Upper lobe of right lung (tissue), 1 donor: Measurements from ENCODE around the gene ZNF701. TPM values are rescaled to one million over a fixed set of nuclear protein-coding genes. Genes with fewer than 3 reads are reported as not detected.
"Not testable (repeated sequence)": the region's sequence is repeated elsewhere in the genome, so short reads cannot be mapped to it uniquely, and the experiment has no call there.

Source experiments
- ATAC-seq: fragments of 200-7000 bp; cut with Tn5 transposase; one replicate; pipeline ENCODE4 v1.9.1; 2020; ENCODE audit warnings: mild to moderate bottlenecking, moderate library complexity
- DNase-seq: peaks from one replicate; pipeline ENCODE4 v3.0.0-alpha.2; 2020
- H3K27ac ChIP-seq: fragments of 200-600 bp; one replicate; pipeline ENCODE4 v1.8.0; 2022
- H3K27me3 ChIP-seq: fragments of 200-600 bp; one replicate; pipeline ENCODE4 v1.8.0; 2022; ENCODE audit warnings: mild to moderate bottlenecking
- H3K36me3 ChIP-seq: fragments of 200-600 bp; one replicate; pipeline ENCODE4 v1.8.0; 2022
- H3K4me1 ChIP-seq: fragments of 200-600 bp; one replicate; pipeline ENCODE4 v1.8.0; 2022
- H3K4me3 ChIP-seq: fragments of 200-600 bp; one replicate; pipeline ENCODE4 v1.8.0; 2022; ENCODE audit warnings: mild to moderate bottlenecking
- H3K9me3 ChIP-seq: fragments of 200-600 bp; one replicate; pipeline ENCODE4 v1.8.0; 2022
- intact Hi-C: fragments of 100-400 bp; cut with DNase I; formaldehyde crosslinking; loops from one replicate; pipeline ENCODE4 v1.11.0; 2022
- total RNA-seq: library from RNA; stranded (reverse); fragmentation: NEBNext Ultra II Directional; extraction: Animal tissue kit (Norgen Biotek cat#: 25700); gene quantifications from one replicate; pipeline ENCODE4 v1.2.1, GENCODE V29; 2021
- TF ChIP-seq, protein P1 (sequence below): fragments of 200-600 bp; IDR thresholded peaks from one replicate; pipeline ENCODE4 v1.8.0; 2022; ENCODE audit warnings: antibody characterized with exemption
- donor health status: DM: no; HTN: yes; CAD: no; lungs with severe emphysema.

Gene ZNF701
- total RNA-seq, 1 donor from 2014 or later, result 18.5 TPM

DNA sequence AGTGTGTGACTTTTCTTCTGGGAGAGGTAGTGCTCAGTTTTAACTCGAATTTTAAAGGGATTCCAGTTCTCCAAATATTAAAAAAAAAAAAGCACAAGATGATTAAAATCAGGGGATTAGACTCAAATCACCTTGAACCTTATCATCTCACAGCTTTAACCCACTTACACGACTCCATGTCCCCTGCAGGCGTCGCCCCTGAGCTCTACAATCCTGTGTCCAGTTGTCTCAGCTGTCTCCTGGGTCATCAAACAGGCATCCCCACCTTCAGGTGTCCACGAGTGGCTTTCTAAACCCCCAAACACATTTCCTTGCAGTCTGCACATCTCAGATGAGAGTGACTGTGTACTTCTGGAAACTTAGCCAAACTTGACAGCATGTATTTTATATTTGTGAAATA, 28.5 kb upstream of the ZNF701 start:
- H3K9me3 ChIP-seq, result peaks cover 7% of the 10 kb centered on the region

DNA sequence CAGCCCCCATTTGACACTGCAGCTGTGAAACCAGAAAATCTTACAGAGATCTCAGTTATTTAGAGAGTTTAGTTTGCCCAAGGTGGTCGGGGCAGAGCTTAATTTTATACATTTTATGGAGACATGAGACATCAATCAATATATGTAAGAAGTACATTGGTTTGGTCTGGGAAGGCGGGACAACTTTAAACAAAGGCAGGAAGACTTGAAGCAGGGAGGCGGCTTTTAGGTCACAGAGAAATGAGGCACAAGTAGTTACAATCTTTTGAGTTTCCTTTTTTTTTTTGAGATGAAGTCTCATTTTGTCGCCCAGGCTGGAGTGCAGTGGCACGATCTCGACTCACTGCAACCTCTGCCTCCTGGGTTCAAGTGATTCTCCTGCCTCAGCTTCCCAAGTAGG, 27.5 kb upstream of the ZNF701 start:
- DNase-seq, H3K27me3 ChIP-seq, intact Hi-C loops, H3K4me3 ChIP-seq, H3K9me3 ChIP-seq, H3K27ac ChIP-seq, H3K4me1 ChIP-seq, ATAC-seq: not testable (repeated sequence)
- H3K36me3 ChIP-seq, result peaks cover 27% of the 10 kb centered on the region

More for the DNA sequence above, 28.5 kb upstream of the ZNF701 start:
- intact Hi-C loops, result no loop called here
- H3K27me3 ChIP-seq, result no peaks in the 10 kb centered on the region
- no peak overlapping the region for H3K4me3 ChIP-seq
- ATAC-seq, result no peak
- no peak for DNase-seq
- H3K36me3 ChIP-seq, result peaks cover 27% of the 10 kb centered on the region
- TF ChIP-seq, protein P1, sequence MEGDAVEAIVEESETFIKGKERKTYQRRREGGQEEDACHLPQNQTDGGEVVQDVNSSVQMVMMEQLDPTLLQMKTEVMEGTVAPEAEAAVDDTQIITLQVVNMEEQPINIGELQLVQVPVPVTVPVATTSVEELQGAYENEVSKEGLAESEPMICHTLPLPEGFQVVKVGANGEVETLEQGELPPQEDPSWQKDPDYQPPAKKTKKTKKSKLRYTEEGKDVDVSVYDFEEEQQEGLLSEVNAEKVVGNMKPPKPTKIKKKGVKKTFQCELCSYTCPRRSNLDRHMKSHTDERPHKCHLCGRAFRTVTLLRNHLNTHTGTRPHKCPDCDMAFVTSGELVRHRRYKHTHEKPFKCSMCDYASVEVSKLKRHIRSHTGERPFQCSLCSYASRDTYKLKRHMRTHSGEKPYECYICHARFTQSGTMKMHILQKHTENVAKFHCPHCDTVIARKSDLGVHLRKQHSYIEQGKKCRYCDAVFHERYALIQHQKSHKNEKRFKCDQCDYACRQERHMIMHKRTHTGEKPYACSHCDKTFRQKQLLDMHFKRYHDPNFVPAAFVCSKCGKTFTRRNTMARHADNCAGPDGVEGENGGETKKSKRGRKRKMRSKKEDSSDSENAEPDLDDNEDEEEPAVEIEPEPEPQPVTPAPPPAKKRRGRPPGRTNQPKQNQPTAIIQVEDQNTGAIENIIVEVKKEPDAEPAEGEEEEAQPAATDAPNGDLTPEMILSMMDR, result no peak
- no peaks in the 10 kb centered on the region for H3K4me1 ChIP-seq
- no peak overlapping the region for H3K27ac ChIP-seq

DNA sequence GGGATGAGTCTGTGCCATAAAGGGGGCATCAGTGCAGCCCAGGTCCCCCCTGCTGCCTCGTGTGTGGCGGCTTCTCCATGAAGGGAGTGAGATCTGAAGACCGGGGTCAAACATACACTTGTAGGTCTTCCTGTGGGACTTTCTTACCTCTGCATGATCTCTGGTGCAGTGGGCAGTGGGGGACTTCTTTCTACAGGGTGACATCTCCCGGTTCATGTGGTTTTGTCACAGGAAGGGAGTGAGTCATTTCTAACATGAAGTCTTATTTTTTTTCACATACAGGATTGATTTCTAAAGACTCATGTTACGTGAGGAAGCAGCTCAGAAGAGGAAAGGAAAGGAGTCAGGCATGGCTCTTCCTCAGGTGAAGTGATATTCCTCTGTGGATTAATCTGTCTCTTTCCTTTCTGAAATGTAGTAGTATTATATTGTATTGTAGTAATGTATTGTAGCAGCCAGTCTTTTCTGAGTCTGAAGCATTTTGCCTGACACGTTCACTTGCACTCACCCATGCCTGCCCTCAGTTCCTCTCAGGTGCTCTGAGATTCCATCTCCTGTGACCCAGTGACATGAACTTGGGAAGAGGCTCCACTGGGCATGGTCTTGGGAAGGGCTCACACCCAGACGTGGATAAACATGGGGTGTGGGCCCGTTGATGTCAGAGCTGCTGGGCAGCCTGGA, 27.0 kb upstream of the ZNF701 start:
- Histone ChIP-seq H3K9me3 (peaks cover 7% of the 10 kb centered on the region), H3K4me1 (no peaks in the 10 kb centered on the region), H3K36me3 (peaks cover 28% of the 10 kb centered on the region), H3K27me3 (no peaks in the 10 kb centered on the region), H3K27ac (no peak overlapping the region), H3K4me3 (no peak overlapping the region)
- ATAC-seq (no peak), DNase-seq (no peak)
- intact Hi-C loops, result no loop called here
- TF ChIP-seq, protein P1, result no peak

DNA sequence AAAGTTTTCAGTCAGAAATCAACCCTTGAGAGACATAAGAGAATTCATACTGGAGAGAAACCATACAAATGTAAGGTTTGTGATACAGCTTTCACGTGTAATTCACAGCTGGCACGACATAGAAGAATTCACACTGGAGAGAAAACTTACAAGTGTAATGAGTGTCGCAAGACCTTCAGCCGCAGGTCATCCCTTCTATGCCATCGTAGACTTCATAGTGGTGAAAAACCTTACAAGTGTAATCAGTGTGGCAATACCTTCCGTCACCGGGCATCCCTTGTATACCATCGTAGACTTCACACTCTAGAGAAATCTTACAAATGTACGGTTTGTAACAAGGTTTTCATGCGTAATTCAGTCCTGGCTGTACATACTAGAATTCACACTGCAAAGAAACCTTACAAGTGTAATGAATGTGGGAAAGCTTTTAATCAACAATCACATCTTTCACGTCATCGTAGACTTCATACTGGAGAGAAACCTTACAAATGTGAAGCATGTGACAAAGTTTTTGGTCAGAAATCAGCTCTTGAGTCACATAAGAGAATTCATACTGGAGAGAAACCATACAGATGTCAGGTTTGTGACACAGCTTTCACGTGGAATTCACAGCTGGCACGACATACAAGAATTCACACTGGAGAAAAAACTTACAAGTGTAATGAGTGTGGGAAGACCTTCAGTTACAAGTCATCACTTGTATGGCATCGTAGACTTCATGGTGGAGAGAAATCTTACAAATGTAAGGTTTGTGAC, 15.7 kb upstream of the ZNF701 start:
- H3K4me1 ChIP-seq, result no peaks in the 10 kb centered on the region
- intact Hi-C loops, result no loop called here
- no peak for ATAC-seq
- H3K27me3 ChIP-seq, result no peaks in the 10 kb centered on the region
- TF ChIP-seq, protein P1, result no peak
- peaks cover 31% of the 10 kb centered on the region for H3K36me3 ChIP-seq
- no peak overlapping the region for H3K27ac ChIP-seq
- no peak for DNase-seq
- H3K9me3 ChIP-seq, result peaks cover 69% of the 10 kb centered on the region
- no peak overlapping the region for H3K4me3 ChIP-seq

DNA sequence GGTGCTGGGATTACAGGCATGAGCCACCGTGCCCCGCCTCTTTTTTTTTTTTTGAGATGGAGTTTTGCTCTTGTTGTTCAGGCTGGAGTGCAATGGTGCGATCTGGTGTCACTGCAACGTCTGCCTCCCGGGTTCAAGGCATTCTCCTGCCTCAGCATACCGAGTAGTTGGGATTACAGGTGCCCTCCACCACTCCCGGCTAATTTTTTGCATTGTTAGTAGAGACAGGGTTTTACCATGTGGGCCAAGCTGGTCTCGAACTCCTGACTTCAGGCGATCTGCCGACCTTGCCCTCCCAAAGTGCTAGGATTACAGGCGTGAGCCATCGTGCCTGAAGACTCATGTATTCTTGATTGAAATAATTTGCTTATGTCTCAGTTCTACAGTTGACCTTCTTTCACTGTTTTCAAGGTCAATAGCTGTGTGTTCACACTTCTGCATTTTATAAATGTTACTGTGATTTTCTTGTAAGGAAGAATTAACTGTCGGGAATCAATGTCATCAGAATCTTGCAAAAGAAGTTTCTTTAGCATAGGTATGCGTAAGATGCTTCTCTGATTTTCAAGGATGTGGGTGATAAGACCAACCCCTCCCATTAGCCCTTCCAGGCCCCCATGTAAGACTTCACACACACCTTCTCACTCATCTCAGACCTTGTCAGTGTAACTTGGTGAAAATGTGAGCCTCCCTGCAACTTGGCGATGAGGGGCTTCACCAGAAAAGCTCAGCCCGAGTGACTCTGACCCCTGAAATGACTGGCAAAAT, 12.7 kb upstream of the ZNF701 start:
- ATAC-seq, result no peak
- Histone ChIP-seq H3K36me3 (peaks cover 23% of the 10 kb centered on the region), H3K9me3 (peaks cover 82% of the 10 kb centered on the region), H3K27ac (no peak overlapping the region), H3K27me3 (no peaks in the 10 kb centered on the region), H3K4me3 (no peak overlapping the region), H3K4me1 (no peaks in the 10 kb centered on the region)
- TF ChIP-seq, protein P1, result no peak
- DNase-seq, result no peak
- intact Hi-C loops, result no loop called here

DNA sequence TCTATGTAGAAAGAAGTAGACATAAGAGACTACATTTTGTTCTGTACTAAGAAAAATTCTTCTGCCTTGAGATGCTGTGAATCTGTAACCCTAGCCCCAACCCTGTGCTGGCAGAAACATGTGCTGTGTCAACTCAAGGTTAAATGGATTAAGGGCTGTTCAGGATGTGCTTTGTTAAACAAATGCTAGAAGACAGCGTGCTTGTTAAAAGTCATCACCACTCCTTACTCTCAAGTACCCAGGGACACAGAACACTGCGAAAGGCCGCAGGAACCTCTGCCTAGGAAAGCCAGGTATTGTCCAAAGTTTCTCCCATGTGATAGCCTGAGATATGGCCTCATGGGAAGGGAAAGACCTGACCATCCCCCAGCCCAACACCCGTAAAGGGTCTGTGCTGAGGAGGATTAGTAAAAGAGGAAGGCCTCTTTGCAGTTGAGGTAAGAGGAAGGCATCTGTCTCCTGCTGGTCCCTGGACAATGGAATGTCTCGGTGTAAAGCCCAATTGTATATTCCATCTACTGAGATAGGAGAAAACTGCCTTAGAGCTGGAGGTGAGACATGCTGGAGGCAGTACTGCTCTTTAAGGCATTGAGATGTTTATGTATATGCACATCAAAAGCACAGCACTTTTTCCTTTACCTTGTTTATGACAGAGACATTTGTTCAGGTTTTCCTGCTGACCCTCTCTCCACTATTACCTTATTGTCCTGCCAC, 11.2 kb upstream of the ZNF701 start:
- ATAC-seq, H3K36me3 ChIP-seq, H3K4me3 ChIP-seq, H3K4me1 ChIP-seq, H3K27me3 ChIP-seq, intact Hi-C loops, DNase-seq, H3K27ac ChIP-seq: not testable (repeated sequence)
- H3K9me3 ChIP-seq, result peaks cover 81% of the 10 kb centered on the region

DNA sequence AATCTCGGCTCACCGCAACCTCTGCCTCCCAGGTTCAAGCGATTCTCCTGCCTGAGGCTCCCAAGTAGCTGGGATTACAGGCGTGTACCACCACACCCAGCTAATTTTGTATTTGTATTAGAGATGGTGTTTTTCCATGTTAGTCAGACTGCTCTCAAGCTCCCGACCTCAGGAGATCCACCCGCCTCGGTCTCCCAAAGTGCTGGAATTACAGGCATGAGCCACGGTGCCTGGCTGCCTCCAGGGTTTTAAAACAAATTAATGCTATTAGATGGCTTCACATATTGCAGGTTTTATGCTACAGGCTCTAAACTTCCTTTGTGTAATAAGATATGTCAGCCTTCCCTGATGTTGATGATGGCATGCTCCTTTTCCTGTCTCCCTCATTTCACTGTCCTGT, 8.5 kb upstream of the ZNF701 start:
- H3K27ac ChIP-seq, H3K4me1 ChIP-seq, DNase-seq, intact Hi-C loops, H3K27me3 ChIP-seq, H3K4me3 ChIP-seq, ATAC-seq, H3K36me3 ChIP-seq: not testable (repeated sequence)
- peaks cover 60% of the 10 kb centered on the region for H3K9me3 ChIP-seq
